GM19455 (cell line): Measurements from ENCODE around the gene IL1RL1.

Experiments used
- ATAC-seq: cut with Tn5 transposase; IDR thresholded peaks from one replicate; pipeline ENCODE4 v1.9.1; 2021; ENCODE audit not compliant: unreplicated experiment

IL1RL1 gene

DNA sequence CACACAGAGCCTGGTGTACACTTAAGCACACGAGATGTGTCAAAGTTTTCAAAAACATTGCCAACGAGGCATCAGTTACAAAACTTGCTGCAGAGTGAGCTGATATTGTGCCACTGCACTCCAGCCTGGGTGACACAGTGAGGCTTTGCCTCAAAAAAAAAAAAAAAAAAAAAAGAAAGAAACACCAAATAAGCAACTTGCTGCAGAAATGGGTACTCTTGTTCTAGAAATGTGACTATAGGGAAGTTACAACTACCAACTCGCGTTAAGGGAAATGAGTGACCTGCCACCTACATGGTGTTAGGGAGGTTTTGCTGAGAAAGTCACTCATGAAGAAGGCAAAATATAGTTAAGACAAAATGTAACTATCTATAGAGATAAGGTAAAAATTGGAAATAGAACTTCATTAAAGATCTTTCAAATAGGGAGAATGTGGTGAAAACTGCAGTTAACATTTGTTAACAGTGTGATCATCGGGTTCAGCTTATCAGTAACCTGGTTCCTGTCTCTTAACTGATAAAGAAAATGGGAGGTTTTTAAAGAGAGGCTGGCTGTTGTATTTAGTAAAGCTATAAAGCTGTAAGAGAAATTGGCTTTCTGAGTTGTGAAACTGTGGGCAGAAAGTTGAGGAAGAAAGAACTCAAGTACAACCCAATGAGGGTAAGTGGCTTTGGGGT lies at the start of gene IL1RL1:
TSS of gene IL1RL1 (plus strand) at position 600 of the 677 bp plus-strand sequence. CDS start 26,702 bp downstream, outside the sequence.
- ATAC-seq, result no peak

DNA sequence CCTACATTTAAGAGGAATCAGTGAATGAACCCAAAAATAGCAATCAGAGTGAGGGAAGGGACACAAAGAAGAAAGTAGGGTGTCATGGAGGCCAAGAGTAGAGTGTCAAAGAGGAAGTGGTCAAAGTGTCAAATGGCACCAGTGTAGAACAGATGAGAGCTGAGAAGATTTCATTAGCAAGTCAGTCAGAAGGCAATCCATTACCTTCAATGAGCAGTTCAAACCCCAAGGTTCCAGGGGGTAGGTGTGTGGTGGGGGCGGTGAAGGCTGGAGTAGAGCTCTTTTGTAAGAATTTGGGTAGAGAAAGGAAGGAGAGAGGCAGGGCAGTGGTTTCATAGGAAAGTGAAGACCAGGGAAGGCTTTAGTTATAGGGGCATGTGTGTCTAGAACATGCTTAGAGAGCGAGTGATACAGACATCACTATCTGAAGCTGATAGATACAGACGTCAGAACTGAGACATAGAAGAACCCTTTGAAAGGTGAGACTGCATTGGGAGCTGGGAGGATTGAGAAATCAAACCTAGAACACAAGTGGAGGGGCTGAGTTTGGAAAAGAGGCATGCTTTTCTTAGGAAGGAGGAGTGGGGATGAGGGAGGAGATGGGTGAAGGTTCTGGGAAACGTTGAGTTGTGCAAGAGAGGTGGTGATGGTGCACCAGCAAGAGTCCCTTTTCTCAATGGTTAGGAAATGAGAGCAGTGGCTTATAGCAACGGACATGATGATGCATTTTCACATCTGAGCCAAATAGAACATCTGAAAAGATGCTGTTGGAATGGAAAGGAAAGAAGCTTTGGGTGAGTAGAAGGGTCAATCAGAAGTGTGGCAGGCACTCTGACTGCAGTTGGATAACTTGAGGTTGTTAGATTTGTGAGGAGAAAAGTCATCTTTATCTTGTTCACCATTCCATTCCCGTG lies 48.9 kb upstream of the IL1RL1 start:
- no peak for ATAC-seq

DNA sequence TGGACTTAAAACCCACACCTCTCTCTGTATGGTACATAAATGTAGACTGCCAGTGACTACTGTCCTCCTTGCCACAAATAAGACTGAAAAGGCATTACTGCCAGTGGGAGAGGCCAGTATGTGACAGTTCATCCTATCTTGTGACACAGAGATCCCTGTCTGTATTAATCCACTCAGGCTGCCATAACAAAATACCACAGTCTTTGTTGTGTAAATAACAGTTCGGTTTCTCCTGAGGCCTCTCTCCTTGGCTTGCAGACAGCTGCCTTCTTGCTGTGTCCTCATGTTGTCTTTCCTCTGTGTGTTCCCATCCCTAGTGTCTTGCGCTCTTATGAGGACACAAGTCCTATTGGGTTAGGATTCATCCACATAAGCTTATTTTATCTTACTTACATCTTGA lies 46.4 kb upstream of the IL1RL1 start:
- no peak for ATAC-seq

DNA sequence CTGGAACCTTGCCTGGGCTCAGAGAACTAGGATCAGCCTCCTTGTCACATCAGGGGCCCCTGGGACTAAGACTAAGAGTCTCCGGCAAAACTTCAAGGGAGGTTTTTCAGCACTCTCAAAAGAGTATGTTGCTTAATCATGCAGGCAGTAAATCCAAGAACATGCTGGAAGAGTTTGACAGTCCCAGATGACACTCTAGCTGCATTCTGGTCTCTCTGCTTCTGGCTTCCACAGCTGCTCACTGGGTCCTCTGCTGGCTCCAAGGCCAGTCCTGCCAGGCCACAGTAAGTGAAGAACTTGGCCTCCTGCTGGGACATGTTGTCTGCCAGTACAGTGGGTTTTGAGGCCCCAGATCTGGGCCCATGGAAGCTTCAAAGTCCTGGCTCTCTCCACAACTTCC lies 45.2 kb upstream of the IL1RL1 start:
- ATAC-seq, result no peak

DNA sequence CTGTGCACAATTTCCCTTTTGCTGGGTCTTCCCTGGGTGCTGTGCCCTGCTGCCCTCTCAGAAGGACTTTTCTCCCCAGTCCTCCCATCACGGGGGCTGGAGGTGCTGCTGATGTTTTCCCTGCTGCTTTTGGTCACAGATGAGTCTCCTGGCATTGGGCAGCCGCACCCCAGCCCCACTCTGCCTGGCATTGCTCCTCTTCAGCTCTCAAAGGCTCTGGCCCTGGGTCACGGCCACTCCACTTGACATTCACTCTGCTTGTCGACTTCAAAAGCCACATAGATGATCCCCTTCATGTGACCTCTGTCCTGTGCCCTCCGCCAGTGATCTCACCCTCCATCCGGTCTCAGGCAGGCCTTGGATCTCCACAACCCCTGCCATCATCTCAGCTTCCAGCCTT lies 43.6 kb upstream of the IL1RL1 start:
- ATAC-seq, result no peak

DNA sequence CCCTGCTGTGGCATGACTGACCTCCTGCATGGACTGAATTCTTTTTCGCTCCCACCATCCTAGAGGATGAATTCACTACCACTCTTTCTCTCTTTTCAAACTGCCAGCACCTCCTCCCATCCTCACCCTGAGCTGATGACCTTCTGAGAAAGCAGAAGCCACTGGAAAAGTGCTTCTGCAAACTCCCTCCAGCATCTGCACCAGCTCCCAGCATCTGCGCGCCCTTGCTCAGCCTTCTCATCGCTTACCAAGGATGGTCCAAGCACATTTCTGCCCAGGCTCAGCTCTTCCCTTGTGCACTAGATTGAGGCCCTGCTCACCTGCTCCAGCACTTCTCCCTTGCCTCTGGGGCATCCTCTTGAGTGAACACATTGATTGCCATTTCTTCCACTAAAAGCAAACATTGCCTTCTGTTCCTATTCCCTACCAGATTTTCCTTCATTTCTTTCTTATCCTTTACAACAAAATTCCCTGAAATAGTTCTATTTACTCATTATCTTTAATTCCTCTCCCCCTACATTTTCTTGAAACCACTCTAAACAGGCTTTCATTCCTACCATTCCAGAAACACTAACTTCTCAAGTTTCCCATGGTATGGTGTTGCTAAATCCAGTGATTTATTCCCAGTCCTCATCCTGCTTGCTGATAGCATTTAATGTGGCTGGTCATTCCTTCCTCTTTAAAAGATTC lies 42.7 kb upstream of the IL1RL1 start:
- no peak for ATAC-seq

DNA sequence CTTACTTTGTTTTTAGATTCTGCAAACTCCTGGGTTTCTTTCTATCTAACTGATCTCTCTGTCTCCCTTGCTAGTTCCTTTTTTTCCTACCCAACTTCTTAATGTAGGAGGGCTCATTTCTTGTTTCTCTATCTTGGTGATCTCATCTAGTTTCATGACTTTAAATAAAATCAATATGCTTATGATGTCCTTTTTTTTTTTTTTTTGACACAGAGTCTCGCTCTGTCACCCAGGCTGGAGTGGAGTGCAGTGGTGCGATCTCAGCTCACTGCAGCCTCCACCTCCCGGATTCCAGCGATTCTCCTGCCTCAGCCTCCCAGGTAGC lies 42.2 kb upstream of the IL1RL1 start:
- no peak for ATAC-seq

DNA sequence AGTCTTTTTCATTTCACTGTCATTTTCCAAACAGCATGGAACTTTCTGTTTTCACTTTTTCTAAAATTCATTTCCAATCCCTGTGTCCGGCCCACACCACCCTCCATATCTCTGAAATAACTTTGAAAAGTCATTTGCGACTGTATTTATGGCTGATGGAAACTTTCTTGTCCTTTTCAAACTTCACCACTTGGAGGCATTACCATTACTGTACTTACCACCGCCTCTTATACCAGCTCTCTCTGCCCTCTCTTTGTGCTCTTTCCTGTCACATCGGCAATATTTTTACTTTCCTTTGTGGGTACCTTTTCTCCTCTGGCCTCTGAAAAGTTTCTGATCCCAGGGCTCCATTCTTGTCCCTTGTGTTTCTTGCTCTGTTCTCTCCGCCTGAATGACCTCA lies 39.5 kb upstream of the IL1RL1 start:
- no peak for ATAC-seq

DNA sequence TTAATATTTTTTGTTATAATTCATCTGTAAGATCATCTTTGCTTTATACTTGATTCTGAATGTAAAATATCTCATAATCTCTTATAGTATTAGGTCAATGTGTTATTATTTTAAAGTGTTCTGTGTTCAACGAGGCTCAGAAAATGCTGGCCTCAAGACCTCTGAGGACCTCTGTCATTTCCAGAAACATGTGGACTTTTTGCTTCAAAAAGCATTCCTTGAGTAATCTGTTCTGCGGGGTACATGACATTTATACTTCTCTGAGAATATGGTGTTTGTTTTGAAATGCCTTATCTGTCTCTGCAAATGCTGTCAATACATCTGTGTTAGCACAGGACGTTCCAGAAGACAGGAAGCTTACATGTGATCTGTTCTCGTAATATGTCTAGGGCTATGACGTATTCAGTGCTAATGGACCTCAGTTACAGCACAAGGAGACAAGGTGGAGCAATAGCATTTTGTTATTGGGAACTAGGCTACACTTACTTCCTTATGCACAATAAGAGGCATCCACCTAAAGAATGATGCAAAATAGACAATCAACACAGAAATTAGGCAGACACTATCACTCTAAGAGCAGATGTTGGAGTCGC lies 37.6 kb upstream of the IL1RL1 start:
- ATAC-seq, result no peak

DNA sequence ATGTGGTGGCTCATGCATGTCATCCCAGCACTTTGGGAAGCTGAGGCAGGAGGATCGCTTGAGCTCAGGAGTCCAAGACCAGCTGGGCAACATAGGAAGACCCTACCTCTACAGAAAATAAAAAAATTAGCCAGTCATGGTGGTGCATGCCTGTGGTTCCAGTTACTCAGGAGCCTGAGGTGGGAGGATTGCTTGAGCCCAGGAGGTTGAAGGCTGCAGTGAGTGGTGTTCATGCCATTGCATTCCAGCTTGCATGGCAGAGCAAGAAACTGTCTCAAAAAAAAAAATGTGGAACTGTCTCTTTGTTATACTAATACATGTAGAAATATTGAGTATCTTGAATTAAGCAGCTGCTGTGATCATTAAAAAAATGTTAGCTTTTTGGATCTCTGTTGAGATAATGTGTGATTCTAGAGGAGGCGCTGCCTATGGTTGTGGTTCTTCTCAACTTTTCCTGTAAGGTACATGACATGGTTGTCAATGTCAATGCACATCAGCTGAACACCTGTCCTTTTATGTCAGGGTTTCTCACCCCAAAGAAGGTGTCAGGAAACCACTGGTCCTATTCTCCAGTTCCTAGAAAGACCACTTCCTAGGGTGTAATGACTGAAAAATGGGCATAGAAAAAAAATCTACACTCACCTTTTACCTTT lies 34.7 kb upstream of the IL1RL1 start:
- ATAC-seq, result no peak

DNA sequence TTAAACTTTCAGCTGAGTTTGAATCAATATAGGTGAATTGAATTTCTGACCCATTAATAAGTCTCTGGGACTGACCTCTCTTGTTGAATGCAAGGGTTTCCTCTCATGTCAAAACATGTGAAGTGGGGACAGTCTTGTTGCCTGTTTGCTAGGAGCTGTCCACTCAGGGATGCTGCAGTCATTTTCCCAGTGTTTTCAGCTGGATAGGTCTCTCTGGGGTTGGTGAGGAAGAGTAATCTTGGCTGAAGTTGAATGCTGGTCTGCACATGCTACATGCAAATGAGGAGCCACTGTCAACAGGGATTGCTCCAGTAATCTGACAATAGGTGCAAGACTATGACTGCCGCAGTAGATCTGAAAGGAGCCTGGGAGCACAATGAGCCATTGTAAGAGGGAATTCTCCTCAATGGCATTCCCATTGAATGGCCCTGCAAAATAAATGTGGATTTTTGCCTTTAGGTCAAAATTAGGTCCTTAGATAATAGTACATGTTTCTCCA lies 34.1 kb upstream of the IL1RL1 start:
- ATAC-seq, result no peak

DNA sequence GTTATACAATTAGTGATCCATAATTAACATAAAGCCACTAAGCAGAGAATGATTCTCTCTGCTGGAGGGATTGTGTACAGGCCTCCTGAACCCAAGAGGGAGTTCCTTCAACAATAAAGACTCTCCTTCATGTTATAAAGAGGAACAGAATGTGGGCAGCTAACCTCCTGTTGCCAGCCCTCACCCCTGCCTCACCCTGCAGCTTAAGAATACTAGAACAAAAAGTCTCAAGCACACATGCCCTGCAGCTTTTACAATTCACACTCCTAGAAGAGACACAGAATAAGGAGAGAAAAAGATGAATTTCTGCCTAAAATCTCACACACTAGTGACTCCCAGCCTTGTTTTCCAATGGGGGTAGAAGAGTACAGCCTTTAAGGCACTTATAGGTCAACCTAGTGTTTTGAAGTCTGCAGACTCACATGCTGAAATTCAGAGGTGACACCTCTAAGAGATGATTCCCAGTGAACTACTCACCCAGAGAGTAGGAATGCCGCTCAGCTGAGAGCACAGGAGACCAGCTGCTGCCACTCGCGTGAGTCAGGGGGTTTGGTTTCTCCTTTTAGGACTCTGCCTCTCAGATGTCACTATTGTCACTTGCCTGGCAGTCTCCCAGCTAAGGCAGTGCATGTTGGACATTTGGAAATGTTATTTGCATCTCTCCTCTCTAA lies 32.5 kb upstream of the IL1RL1 start:
- no peak for ATAC-seq

DNA sequence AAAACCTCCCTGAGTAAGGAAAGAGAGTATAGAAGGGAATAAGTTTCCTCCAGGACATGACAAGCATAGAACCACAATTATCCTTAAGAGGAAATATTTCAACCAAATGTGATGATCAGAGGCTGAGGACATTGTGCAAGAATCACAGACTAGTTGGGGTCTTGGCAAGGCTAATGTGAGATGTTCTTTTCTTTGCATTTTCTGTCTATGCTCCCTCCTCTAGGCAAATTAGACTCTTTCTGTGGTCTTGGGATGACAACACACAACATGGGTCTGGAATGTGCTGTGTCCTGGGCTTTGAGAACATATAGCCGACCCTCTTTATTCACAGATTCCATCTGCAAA lies 32.0 kb upstream of the IL1RL1 start:
- ATAC-seq, result no peak

DNA sequence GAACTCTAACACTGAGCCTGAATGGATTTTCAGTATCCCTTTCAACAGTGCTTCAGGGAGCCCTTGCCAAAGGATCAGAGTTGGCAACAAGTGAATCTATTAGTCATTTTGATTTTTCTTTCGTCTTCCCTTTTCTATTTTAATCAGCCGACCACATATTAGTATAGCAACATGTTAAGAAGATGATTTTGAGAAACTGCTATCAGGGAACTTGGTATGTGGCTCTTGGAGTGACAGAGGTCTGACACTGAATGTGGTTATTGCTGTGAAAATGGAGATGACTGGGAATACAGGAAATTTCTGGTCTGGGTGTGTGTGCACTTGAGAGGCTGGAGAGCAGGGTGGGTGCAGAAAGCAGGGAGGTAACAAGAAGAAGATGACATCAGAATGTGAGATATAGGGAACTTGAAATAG lies 28.7 kb upstream of the IL1RL1 start:
- no peak for ATAC-seq

DNA sequence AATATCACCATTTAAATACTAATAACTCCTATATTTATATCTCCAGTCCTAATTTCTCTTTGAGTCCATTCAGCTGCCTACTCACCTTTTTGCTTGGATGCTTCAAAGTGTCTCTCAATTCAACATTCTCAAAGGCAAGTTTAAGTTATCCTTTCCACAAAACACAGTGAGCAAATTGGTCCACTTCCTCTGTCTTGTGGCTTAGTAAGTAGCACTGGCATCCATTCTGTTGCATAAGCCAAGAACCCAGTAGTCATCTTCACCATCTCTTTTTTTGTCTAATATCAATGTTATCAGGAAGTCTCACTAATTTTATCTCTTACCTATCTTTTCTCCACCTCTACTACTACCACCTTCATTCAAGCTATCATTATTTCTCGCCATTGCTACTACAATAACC lies 27.4 kb upstream of the IL1RL1 start:
- no peak for ATAC-seq

DNA sequence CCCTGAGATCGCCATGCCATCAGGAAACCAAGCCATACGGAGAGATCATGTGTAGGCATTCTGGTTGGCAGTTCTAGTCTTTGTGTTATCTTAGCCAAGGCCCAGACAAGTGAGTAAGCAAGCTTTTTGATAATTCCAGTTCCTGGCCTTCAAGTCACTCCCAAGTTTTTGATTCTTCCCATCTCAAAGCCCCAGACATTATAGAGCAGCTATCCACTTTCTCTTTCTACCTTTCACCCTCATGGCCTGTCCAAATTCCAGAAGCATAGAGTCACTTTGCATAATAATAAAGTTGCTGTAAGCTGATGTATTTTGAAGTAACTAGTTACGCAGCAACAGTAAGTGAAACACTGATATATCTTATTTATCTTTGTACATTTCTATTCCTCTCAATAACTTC lies 26.8 kb upstream of the IL1RL1 start:
- no peak for ATAC-seq

DNA sequence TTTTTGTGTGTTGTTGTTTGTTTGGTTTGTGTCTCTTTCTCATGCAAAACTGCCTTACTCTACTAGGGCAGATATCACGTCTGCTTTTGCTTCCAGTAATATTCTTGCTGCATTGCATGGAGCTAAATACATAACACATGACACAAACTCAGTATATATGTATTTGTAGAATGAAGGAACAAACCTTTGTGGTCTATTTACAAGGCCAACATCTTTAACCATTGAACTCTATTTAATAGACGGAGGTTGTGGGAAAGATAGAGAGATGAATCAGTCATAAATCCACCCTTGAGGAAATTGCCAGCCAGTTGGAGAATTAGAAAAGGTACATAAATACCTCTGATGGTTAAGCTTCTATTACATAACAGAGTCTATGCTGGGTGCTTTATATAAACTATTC lies 26.0 kb upstream of the IL1RL1 start:
- ATAC-seq, result no peak

DNA sequence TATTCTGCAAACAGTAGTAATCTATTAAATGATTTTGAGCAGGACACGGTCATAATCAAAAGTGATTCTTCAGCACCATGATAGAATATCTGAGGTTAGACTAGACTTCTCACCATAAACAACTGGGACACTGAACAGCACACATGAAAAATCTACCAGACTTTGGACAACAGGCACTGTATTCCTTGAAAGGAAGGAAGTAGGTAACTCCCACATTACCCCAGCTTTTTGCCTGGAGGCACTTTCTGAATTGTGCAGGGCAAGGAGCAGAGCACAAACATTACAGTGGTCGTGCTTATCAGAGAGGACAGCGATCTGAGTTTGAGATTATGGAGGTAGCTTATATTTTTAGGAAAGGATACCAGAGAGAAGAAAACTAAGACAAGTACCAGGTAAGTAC lies 25.3 kb upstream of the IL1RL1 start:
- no peak for ATAC-seq

DNA sequence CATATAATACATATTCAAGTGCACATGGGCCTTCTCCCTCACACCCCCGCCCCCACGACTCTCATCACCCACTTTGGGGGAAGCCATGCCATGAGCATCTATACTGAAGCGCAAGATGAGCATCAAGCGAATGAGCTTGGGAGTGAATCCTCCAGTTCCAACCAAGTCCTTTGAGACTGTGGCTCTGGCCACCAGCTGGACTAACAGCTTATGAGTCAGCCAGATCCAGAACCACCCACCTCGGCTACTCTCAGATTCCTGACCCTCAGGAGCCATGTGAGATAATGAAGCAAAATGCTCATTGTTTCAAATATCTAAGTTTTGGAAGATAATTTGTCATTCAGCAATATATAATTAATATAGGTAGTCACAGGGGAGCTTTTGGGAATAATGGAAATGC lies 22.2 kb upstream of the IL1RL1 start:
- no peak for ATAC-seq

DNA sequence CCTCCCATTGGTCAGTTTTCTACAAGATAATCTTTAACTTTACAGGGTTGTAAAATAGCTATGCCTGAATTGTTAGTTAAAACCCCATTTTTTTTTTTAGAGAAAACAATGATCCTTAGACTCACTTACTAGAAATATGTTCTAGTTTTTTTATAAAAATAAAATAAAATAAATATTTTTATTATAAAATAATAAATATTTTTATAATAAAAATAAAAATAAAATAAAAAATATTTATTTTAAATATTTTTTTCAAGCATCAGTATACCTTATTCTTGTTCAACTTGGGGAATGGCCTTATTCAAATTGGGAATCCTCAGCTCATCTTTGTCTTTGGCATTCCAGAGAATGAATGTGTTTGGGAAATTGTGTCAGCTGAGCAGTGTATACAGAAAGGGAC lies 20.8 kb upstream of the IL1RL1 start:
- no peak for ATAC-seq
